HEK293 (cell line): ENCODE measurements around the gene APOL1.

Source experiments
- BCL11B ChIP-seq: fragments of 450-650 bp; formaldehyde crosslinking; IDR thresholded peaks from 2 replicates; pipeline ENCODE4 v1.5.1; 2016; ENCODE audit warnings: low read depth, missing biosample characterization, missing genetic modification characterization
- GLIS1 ChIP-seq: fragments of 450-650 bp; formaldehyde crosslinking; IDR thresholded peaks from 2 replicates; pipeline ENCODE4 v1.5.1; 2016; ENCODE audit warnings: missing biosample characterization, missing genetic modification characterization
- PRDM10 ChIP-seq: fragments of 450-650 bp; formaldehyde crosslinking; IDR thresholded peaks from 2 replicates; pipeline ENCODE4 v1.5.1; 2016; ENCODE audit warnings: missing biosample characterization, missing genetic modification characterization
- ZBTB8A ChIP-seq: fragments of 450-650 bp; formaldehyde crosslinking; IDR thresholded peaks from 2 replicates; pipeline ENCODE4 v1.5.1; 2016; ENCODE audit warnings: missing biosample characterization, missing genetic modification characterization
- ZFHX2 ChIP-seq: fragments of 450-650 bp; formaldehyde crosslinking; conservative IDR thresholded peaks from 2 replicates; pipeline ENCODE4 v1.5.1; 2016; ENCODE audit warnings: missing biosample characterization, missing genetic modification characterization
- ZFP69B ChIP-seq: fragments of 450-650 bp; formaldehyde crosslinking; IDR thresholded peaks from 2 replicates; pipeline ENCODE4 v1.5.1; 2016; ENCODE audit warnings: missing biosample characterization, missing genetic modification characterization
- ZNF132 ChIP-seq: fragments of 450-650 bp; formaldehyde crosslinking; IDR thresholded peaks from 2 replicates; pipeline ENCODE4 v1.5.1; 2017; ENCODE audit warnings: missing biosample characterization, missing genetic modification characterization, borderline replicate concordance
- ZNF133 ChIP-seq: fragments of 450-650 bp; formaldehyde crosslinking; IDR thresholded peaks from 2 replicates; pipeline ENCODE4 v1.5.1; 2016; ENCODE audit warnings: missing biosample characterization, missing genetic modification characterization
- ZNF155 ChIP-seq: fragments of 450-650 bp; formaldehyde crosslinking; IDR thresholded peaks from 2 replicates; pipeline ENCODE4 v1.5.1; 2016; ENCODE audit warnings: missing biosample characterization, missing genetic modification characterization
- ZNF398 ChIP-seq: fragments of 450-650 bp; formaldehyde crosslinking; IDR thresholded peaks from 2 replicates; pipeline ENCODE4 v1.5.1; 2017; ENCODE audit warnings: missing biosample characterization, missing genetic modification characterization
- ZNF529 ChIP-seq: fragments of 450-650 bp; formaldehyde crosslinking; IDR thresholded peaks from 2 replicates; pipeline ENCODE4 v1.5.1; 2017; ENCODE audit warnings: missing genetic modification characterization, missing biosample characterization; ENCODE audit not compliant: insufficient replicate concordance
- ZNF555 ChIP-seq: fragments of 450-650 bp; formaldehyde crosslinking; conservative IDR thresholded peaks from 2 replicates; pipeline ENCODE4 v1.5.1; 2017; ENCODE audit warnings: missing biosample characterization, mild to moderate bottlenecking, missing genetic modification characterization, inconsistent platforms
- ZNF558 ChIP-seq: fragments of 450-650 bp; formaldehyde crosslinking; IDR thresholded peaks from 2 replicates; pipeline ENCODE4 v1.5.1; 2016; ENCODE audit warnings: missing biosample characterization, missing genetic modification characterization
- ZNF624 ChIP-seq: fragments of 450-650 bp; formaldehyde crosslinking; IDR thresholded peaks from 2 replicates; pipeline ENCODE4 v1.5.1; 2017; ENCODE audit warnings: missing biosample characterization, missing genetic modification characterization
- ZNF639 ChIP-seq: fragments of 450-650 bp; formaldehyde crosslinking; IDR thresholded peaks from 2 replicates; pipeline ENCODE4 v1.5.1; 2016; ENCODE audit warnings: missing biosample characterization, missing genetic modification characterization
- ZNF777 ChIP-seq: fragments of 450-650 bp; formaldehyde crosslinking; IDR thresholded peaks from 2 replicates; pipeline ENCODE4 v1.5.1; 2017; ENCODE audit warnings: missing biosample characterization, missing genetic modification characterization, borderline replicate concordance
- ZSCAN5A ChIP-seq: fragments of 450-650 bp; formaldehyde crosslinking; IDR thresholded peaks from 2 replicates; pipeline ENCODE4 v1.5.1; 2016; ENCODE audit warnings: missing biosample characterization, missing genetic modification characterization
- TF ChIP-seq, protein P1 (sequence below): fragments of 450-650 bp; formaldehyde crosslinking; IDR thresholded peaks from 2 replicates; pipeline ENCODE4 v1.5.1; 2017; ENCODE audit warnings: missing biosample characterization, missing genetic modification characterization
- TF ChIP-seq, protein P2 (sequence below): fragments of 450-650 bp; formaldehyde crosslinking; conservative IDR thresholded peaks from 2 replicates; pipeline ENCODE4 v1.5.1; 2016; ENCODE audit warnings: low read depth, missing biosample characterization, missing genetic modification characterization
- TF ChIP-seq, protein P3 (sequence below): fragments of 450-650 bp; formaldehyde crosslinking; IDR thresholded peaks from 2 replicates; pipeline ENCODE4 v1.5.1; 2016; ENCODE audit warnings: missing biosample characterization, missing genetic modification characterization, borderline replicate concordance

Gene APOL1

GRCh38 chr22:36253523-36254490 lies 874 bp downstream of the APOL1 start (continued):
- TF ChIP-seq ZBTB8A (tag by site-specific recombination) (no peak), ZNF555 (tag by site-specific recombination) (no peak), BCL11B (tag by site-specific recombination) (no peak), ZNF624 (tag by site-specific recombination) (no peak), ZNF777 (tag by site-specific recombination) (no peak), ZNF558 (tag by site-specific recombination) (no peak), ZSCAN5A (tag by site-specific recombination) (no peak), ZNF529 (no peak), ZNF398 (tag by site-specific recombination) (peak; percentile 30; the same call in 1 of the 2 replicates), ZNF155 (no peak), ZFHX2 (peak; percentile 73), ZNF639 (tag by site-specific recombination) (no peak), ZFP69B (no peak), ZNF133 (tag by site-specific recombination) (no peak), ZNF132 (tag by site-specific recombination) (no peak), PRDM10 (0 out of 2 replicates have a peak, but pooled peaks have one; percentile 14), GLIS1 (tag by site-specific recombination) (peak; percentile 71)
- TF ChIP-seq, protein P1, sequence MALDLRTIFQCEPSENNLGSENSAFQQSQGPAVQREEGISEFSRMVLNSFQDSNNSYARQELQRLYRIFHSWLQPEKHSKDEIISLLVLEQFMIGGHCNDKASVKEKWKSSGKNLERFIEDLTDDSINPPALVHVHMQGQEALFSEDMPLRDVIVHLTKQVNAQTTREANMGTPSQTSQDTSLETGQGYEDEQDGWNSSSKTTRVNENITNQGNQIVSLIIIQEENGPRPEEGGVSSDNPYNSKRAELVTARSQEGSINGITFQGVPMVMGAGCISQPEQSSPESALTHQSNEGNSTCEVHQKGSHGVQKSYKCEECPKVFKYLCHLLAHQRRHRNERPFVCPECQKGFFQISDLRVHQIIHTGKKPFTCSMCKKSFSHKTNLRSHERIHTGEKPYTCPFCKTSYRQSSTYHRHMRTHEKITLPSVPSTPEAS (tag by site-specific recombination): no peak
- TF ChIP-seq, protein P2, sequence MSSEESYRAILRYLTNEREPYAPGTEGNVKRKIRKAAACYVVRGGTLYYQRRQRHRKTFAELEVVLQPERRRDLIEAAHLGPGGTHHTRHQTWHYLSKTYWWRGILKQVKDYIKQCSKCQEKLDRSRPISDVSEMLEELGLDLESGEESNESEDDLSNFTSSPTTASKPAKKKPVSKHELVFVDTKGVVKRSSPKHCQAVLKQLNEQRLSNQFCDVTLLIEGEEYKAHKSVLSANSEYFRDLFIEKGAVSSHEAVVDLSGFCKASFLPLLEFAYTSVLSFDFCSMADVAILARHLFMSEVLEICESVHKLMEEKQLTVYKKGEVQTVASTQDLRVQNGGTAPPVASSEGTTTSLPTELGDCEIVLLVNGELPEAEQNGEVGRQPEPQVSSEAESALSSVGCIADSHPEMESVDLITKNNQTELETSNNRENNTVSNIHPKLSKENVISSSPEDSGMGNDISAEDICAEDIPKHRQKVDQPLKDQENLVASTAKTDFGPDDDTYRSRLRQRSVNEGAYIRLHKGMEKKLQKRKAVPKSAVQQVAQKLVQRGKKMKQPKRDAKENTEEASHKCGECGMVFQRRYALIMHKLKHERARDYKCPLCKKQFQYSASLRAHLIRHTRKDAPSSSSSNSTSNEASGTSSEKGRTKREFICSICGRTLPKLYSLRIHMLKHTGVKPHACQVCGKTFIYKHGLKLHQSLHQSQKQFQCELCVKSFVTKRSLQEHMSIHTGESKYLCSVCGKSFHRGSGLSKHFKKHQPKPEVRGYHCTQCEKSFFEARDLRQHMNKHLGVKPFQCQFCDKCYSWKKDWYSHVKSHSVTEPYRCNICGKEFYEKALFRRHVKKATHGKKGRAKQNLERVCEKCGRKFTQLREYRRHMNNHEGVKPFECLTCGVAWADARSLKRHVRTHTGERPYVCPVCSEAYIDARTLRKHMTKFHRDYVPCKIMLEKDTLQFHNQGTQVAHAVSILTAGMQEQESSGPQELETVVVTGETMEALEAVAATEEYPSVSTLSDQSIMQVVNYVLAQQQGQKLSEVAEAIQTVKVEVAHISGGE: no peak
- TF ChIP-seq, protein P3, sequence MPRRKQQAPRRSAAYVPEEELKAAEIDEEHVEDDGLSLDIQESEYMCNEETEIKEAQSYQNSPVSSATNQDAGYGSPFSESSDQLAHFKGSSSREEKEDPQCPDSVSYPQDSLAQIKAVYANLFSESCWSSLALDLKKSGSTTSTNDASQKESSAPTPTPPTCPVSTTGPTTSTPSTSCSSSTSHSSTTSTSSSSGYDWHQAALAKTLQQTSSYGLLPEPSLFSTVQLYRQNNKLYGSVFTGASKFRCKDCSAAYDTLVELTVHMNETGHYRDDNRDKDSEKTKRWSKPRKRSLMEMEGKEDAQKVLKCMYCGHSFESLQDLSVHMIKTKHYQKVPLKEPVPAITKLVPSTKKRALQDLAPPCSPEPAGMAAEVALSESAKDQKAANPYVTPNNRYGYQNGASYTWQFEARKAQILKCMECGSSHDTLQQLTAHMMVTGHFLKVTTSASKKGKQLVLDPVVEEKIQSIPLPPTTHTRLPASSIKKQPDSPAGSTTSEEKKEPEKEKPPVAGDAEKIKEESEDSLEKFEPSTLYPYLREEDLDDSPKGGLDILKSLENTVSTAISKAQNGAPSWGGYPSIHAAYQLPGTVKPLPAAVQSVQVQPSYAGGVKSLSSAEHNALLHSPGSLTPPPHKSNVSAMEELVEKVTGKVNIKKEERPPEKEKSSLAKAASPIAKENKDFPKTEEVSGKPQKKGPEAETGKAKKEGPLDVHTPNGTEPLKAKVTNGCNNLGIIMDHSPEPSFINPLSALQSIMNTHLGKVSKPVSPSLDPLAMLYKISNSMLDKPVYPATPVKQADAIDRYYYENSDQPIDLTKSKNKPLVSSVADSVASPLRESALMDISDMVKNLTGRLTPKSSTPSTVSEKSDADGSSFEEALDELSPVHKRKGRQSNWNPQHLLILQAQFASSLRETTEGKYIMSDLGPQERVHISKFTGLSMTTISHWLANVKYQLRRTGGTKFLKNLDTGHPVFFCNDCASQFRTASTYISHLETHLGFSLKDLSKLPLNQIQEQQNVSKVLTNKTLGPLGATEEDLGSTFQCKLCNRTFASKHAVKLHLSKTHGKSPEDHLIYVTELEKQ (tag by site-specific recombination): no peak
